HCT116 (cell line): ENCODE results near the gene PIP4P1. TPM values are rescaled to one million over a fixed set of nuclear protein-coding genes. Genes with fewer than 3 reads are reported as not detected.

Experiments
- ATAC-seq: fragments of 200-7000 bp; cut with Tn5 transposase; 2 replicates; pipeline ENCODE4 v1.9.1; 2020; ENCODE audit warnings: mild to moderate bottlenecking, moderate library complexity
- BruUV-seq: library from RNA; stranded (reverse); fragments of 400-500 nt; replicated peaks from 2 replicates; lab custom pipeline; 2021; lab: Mats Ljungman, UMichigan
- CTCF ChIA-PET: fragments of 300-600 bp; sonication (Branson Sonifier 250); formaldehyde crosslinking; loops from one replicate; lab custom pipeline; 2021; ENCODE audit warnings: antibody characterized with exemption; lab: Charles Lee
- POLR2A ChIA-PET: fragments of 300-600, 350-600 bp; sonication (Branson Sonifier 250); formaldehyde crosslinking; loops from one replicate; lab custom pipeline; 2021; ENCODE audit warnings: antibody characterized with exemption; lab: Charles Lee
- RAD21 ChIA-PET, 2 experiments: fragments of 300-600 bp; sonication (Branson Sonifier 250); formaldehyde crosslinking; loops; one replicate each; lab custom pipeline; 2023; ENCODE audit warnings: low total read pairs in 2 of 2; ENCODE audit not compliant: uncharacterized antibody in 2 of 2, unreplicated experiment in 2 of 2, low non-redundant PET in 1 of 2; lab: Charles Lee
- DNase-seq: peaks from one replicate; pipeline ENCODE4 v3.0.0-alpha.2; 2010; ENCODE audit warnings: low read depth, low spot score
- H2AFZ ChIP-seq: fragments of 200-600 bp; shearing (Covaris generic), sonication (generic); 2 replicates; pipeline ENCODE4 v1.6.1; 2017; ENCODE audit warnings: low read depth, mixed run types, mixed read lengths, antibody characterized with exemption, low read length; ENCODE audit not compliant: poor library complexity, severe bottlenecking
- H3K27ac ChIP-seq: 2 replicates; pipeline ENCODE4 v1.5.1; 2012; ENCODE audit warnings: low read depth, low read length
- H3K27me3 ChIP-seq: fragments of 200-600 bp; sonication (generic); 2 replicates; pipeline ENCODE4 v1.6.1; 2016; ENCODE audit warnings: mixed run types, low read length, mixed read lengths; ENCODE audit not compliant: insufficient read depth
- H3K36me3 ChIP-seq, 2 experiments: fragments of 200-500 bp in 1 of 2; fragments of 200-600 bp in 1 of 2; sonication (Bioruptor generic) in 1 of 2; sonication (generic) in 1 of 2; 2 replicates each; pipeline versions ENCODE4 v1.5.1 to v1.6.1; 2014 to 2016; ENCODE audit warnings: low read length in 2 of 2, inconsistent platforms in 1 of 2, mixed read lengths in 1 of 2, mixed run types in 1 of 2; ENCODE audit not compliant: insufficient read depth in 2 of 2, control insufficient read depth in 1 of 2
- H3K4me1 ChIP-seq, 2 experiments: fragments of 200-600 bp in 1 of 2; sonication (generic) in 1 of 2; 2 replicates each; pipeline versions ENCODE4 v1.5.1 to v1.6.1; 2012 to 2017; ENCODE audit warnings: low read length in 2 of 2, inconsistent platforms in 1 of 2, mild to moderate bottlenecking in 1 of 2, mixed read lengths in 1 of 2, mixed run types in 1 of 2, moderate library complexity in 1 of 2; ENCODE audit not compliant: insufficient read depth in 2 of 2, control insufficient read depth in 1 of 2
- H3K4me2 ChIP-seq: fragments of 200-600 bp; sonication (generic); 2 replicates; pipeline ENCODE4 v1.6.1; 2017; ENCODE audit warnings: mixed run types, low read length, mixed read lengths
- H3K4me3 ChIP-seq, 2 experiments: fragments of 200-600 bp in 1 of 2; sonication (generic) in 1 of 2; replicated peaks in 1 of 2; 2 replicates each; pipeline ENCODE4 v1.5.1; 2011 to 2016; ENCODE audit warnings: low read length in 2 of 2, control low read depth in 1 of 2, low read depth in 1 of 2, mild to moderate bottlenecking in 1 of 2, mixed read lengths in 1 of 2, mixed run types in 1 of 2
- H3K79me2 ChIP-seq: fragments of 200-600 bp; sonication (generic); 2 replicates; pipeline ENCODE4 v1.6.1; 2017; ENCODE audit warnings: mild to moderate bottlenecking, mixed run types, low read length, moderate library complexity, mixed read lengths; ENCODE audit not compliant: insufficient read depth
- H3K9ac ChIP-seq: fragments of 200-600 bp; sonication (generic); 2 replicates; pipeline ENCODE4 v1.6.1; 2016; ENCODE audit warnings: low read length, mixed read lengths
- H3K9me2 ChIP-seq: fragments of 200-600 bp; sonication (generic), shearing (Covaris generic); 2 replicates; pipeline ENCODE4 v1.6.1; 2017; ENCODE audit warnings: mixed run types, mild to moderate bottlenecking, moderate library complexity; ENCODE audit not compliant: insufficient read depth
- H3K9me3 ChIP-seq, 2 experiments: fragments of 200-500 bp in 1 of 2; fragments of 200-600 bp in 1 of 2; sonication (Bioruptor generic) in 1 of 2; sonication (generic) in 1 of 2; 2 replicates each; pipeline ENCODE4 v1.6.1; 2014 to 2017; ENCODE audit warnings: low read length in 2 of 2, mixed read lengths in 2 of 2, inconsistent platforms in 1 of 2, low read depth in 1 of 2, mild to moderate bottlenecking in 1 of 2, mixed run types in 1 of 2, moderate library complexity in 1 of 2; ENCODE audit not compliant: control insufficient read depth in 1 of 2, insufficient read depth in 1 of 2
- H4K20me1 ChIP-seq: fragments of 200-600 bp; sonication (generic), shearing (Covaris generic); 2 replicates; pipeline ENCODE4 v1.6.1; 2017; ENCODE audit warnings: mixed run types, mild to moderate bottlenecking, moderate library complexity; ENCODE audit not compliant: insufficient read depth
- FOSL1 ChIP-seq: IDR thresholded peaks from 2 replicates; pipeline ENCODE4 v1.6.1; 2012; ENCODE audit warnings: low read depth
- POLR2AphosphoS5 ChIP-seq: IDR thresholded peaks from 2 replicates; pipeline ENCODE4 v1.6.1; 2011; ENCODE audit warnings: mild to moderate bottlenecking, low read depth, low read length, moderate library complexity
- RAD21 ChIP-seq: IDR thresholded peaks from 2 replicates; pipeline ENCODE4 v1.6.1; 2012; ENCODE audit warnings: low read depth, mild to moderate bottlenecking
- ZBTB33 ChIP-seq: IDR thresholded peaks from 2 replicates; pipeline ENCODE4 v1.6.1; 2011; ENCODE audit warnings: mild to moderate bottlenecking, low read length, moderate library complexity; ENCODE audit not compliant: insufficient replicate concordance; ENCODE audit errors: extremely low read depth
- intact Hi-C: fragments of 100-400 bp; cut with micrococcal nuclease; formaldehyde crosslinking; loops from 2 replicates; pipeline ENCODE4 v1.10.0; 2022
- total RNA-seq: library from RNA; stranded (reverse); gene quantifications from one replicate; pipeline ENCODE4 v1.2.1, GENCODE V29; 2021; ENCODE audit not compliant: unreplicated experiment

The PIP4P1 gene
- total RNA-seq, 1 experiment from 2014 or later, result 35.4 TPM

- CTCF ChIA-PET, result interaction anchor here (1.2 kb wide), 1 partner anchor 12 kb away, joined by 3 read pairs; no protein-coding TSS in a partner anchor
- RAD21 ChIA-PET, result interaction anchor here in 1 of 2 experiments (0.6 kb wide), 1 partner anchor 74 kb away, joined by 6 read pairs; the partner anchor contains the start of gene PARP2
- POLR2A ChIA-PET, result interaction anchor here (0.7 kb wide), 2 partner anchors 71 to 74 kb away, joined by 3 read pairs; partner anchors contain the start of gene PARP2
- Histone ChIP-seq H3K4me3 (no peak overlapping the region), H2AFZ (no peak overlapping the region), H4K20me1 (no peaks in the 10 kb centered on the region), H3K9me2 (no peaks in the 10 kb centered on the region), H3K27me3 (no peaks in the 10 kb centered on the region), H3K79me2 (peaks cover 3% of the 10 kb centered on the region; the same call in 1 of the 2 replicates), H3K4me2 (no peak overlapping the region), H3K36me3 (no peaks in the 10 kb centered on the region), H3K9me3 (no peaks in the 10 kb centered on the region), H3K27ac (no peak overlapping the region), H3K4me1 (peaks cover 8 to 23% of the 10 kb centered on the region in 2 experiments; a peak in 3 of 4 replicates), H3K9ac (no peak overlapping the region)
- ATAC-seq (no peak), DNase-seq (no peak)
- TF ChIP-seq POLR2AphosphoS5 (no peak), RAD21 (no peak), FOSL1 (no peak), ZBTB33 (no peak)
- BruUV-seq, result no TSS peak
- intact Hi-C loops, result no loop called here
These were observed 43.7 kb downstream of the PIP4P1 start for GRCh38 chr14:20417250-20418186.
